Activated T-helper 17 cell treated with anti-CD3 and anti-CD28 coated beads, Interleukin-2, amount 50 U/mL, for 72 hours (primary cell): ENCODE data around the gene CACNA1A. TPM values are rescaled to one million over a fixed set of nuclear protein-coding genes. Genes with fewer than 3 reads are reported as not detected.
"Not testable (repeated sequence)": the region's sequence is repeated elsewhere in the genome, so short reads cannot be mapped to it uniquely, and the experiment has no call there.

Source experiments
- ATAC-seq: fragments of 150-1000 bp; cut with Tn5 transposase; replicated peaks from 2 replicates; pipeline ENCODE4 v1.10.0; 2021; ENCODE audit warnings: mild to moderate bottlenecking, moderate library complexity
- H3K27ac Mint-ChIP-seq: one replicate; pipeline ENCODE4 v1.8.0; 2022; ENCODE audit warnings: mixed read lengths
- H3K27me3 Mint-ChIP-seq: one replicate; pipeline ENCODE4 v1.8.0; 2022; ENCODE audit warnings: mixed read lengths
- H3K36me3 Mint-ChIP-seq: one replicate; pipeline ENCODE4 v1.8.0; 2022; ENCODE audit warnings: low read depth, mild to moderate bottlenecking, mixed read lengths
- H3K4me1 Mint-ChIP-seq: one replicate; pipeline ENCODE4 v1.8.0; 2022; ENCODE audit warnings: mixed read lengths
- H3K4me3 Mint-ChIP-seq: one replicate; pipeline ENCODE4 v1.8.0; 2022; ENCODE audit warnings: mild to moderate bottlenecking, mixed read lengths
- H3K9me3 Mint-ChIP-seq: one replicate; pipeline ENCODE4 v1.8.0; 2022; ENCODE audit warnings: mixed read lengths
- total RNA-seq, 2 donors: library from RNA; stranded (reverse); gene quantifications; one replicate each; pipeline ENCODE4 v1.2.3, GENCODE V29; 2022

CACNA1A gene
- total RNA-seq, 2 donors from 2014 or later = 2.0 to 2.5 TPM

DNA sequence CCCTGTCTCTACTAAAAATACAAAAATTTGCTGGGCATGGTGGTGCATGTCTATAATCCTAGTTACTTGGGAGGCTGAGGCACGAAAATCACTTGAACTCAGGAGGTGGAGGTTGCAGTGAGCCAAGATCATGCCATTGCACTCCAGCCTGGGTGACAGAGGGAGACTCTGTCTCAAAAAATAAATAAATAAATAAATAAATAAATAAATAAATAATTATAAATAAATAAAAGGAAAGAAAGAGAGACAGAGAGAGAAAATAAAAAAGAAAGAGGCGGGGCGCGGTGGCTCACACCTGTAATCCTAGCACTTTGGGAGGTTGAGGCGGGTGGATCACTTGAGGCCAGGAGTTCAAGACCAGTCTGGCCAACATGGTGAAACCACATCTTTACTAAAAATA is 328.7 kb downstream of the CACNA1A start:
- not testable (repeated sequence) for H3K36me3 Mint-ChIP-seq, ATAC-seq, H3K27ac Mint-ChIP-seq, H3K9me3 Mint-ChIP-seq, H3K4me3 Mint-ChIP-seq, H3K27me3 Mint-ChIP-seq
- H3K4me1 Mint-ChIP-seq = peaks cover 11% of the 10 kb centered on the region

DNA sequence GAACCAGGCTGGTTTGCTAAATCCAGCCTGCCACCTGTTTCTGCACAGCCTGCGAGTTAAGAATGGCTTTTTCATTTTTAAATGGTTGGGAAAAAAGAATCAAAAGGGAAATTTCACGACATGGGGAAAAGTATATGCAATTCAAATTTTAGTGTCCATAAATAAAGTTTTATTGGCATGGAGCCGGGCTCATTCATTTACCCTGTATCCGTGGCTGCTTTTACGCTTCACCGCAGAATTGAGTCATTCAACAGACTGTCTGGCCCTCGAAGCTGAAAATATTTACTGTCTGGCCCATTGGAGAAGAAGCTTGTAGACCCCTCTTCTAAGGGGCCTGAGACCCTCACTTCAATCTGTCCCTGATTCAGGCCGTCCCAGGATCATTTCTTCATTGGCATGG is 329.9 kb downstream of the CACNA1A start:
- H3K4me3 Mint-ChIP-seq = no peak overlapping the region
- no peaks in the 10 kb centered on the region for H3K36me3 Mint-ChIP-seq
- no peak for ATAC-seq
- no peaks in the 10 kb centered on the region for H3K9me3 Mint-ChIP-seq
- H3K27ac Mint-ChIP-seq = no peak overlapping the region
- H3K4me1 Mint-ChIP-seq = peaks cover 20% of the 10 kb centered on the region
- no peaks in the 10 kb centered on the region for H3K27me3 Mint-ChIP-seq

DNA sequence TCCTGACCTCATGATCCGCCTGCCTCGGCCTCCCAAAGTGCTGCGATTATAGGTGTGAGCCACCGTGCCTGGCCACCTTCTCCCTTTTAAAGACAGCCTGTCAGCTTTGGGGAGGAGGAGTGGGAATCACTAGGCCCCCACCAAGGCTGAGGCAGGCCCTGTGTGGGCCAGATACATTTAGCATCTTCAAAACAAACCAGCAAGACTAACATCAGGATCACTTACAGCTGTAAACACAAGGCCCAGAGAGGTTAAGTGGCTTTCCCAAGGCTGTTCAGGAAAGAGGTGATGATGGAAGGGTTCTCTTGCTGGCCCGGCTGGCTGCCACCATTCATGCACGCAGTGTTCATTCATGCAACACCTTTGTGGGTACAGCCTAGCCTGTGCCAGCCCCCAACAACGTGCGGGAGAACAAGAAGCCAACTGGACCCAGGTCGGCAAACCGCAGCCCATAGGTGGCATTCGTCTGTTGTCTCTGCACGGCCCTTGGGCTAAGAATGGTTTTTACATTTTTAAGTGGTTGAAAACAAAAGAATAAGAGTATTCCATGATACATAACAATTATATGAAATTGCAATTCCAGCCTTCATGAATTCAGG is 333.0 kb downstream of the CACNA1A start:
- no peaks in the 10 kb centered on the region for H3K9me3 Mint-ChIP-seq
- H3K4me1 Mint-ChIP-seq = peaks cover 28% of the 10 kb centered on the region
- peak overlapping the region; percentile 98 for H3K27ac Mint-ChIP-seq
- peak overlapping the region; percentile 93 for H3K4me3 Mint-ChIP-seq
- no peak for ATAC-seq
- H3K27me3 Mint-ChIP-seq = no peaks in the 10 kb centered on the region
- no peaks in the 10 kb centered on the region for H3K36me3 Mint-ChIP-seq

DNA sequence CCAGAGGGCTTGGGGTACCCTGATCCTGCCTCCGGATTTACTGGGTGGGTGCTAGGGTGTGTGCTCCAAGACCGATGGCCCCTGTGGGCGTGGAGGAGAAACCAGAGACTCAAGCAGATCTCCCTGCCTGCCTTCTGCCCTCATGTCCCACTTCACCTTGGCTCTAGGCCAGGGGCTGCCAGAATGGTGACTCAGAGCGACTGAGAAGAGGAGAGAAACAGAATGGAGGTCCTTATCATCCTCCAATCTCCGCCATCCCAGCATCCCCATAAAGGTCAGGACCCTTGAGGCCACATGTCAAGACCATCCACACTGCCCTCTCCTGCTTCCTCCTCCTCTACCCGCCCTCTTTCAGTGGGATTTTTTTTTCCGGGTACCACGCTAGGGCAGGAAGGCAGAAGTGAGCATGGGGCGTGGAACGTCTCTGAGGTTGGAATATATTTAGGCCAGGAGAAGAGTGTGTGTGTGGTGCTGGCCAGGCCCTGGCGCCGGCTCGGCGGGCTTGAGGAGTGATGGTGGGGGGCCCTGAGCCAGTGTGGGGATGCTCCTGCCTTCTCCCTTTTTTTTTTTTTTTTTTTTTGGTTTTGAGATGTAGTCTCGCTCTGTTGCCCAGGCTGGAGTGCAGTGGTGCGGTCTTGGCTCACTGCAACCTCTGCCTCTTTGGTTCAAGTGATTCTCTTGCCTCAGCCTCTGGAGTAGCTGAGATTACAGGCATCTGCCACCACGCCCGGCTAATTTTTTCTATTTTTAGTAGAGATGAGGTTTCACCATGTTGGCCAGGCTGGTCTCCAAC is 333.7 kb downstream of the CACNA1A start:
- H3K4me1 Mint-ChIP-seq = peaks cover 28% of the 10 kb centered on the region
- ATAC-seq = peak; percentile 43

DNA sequence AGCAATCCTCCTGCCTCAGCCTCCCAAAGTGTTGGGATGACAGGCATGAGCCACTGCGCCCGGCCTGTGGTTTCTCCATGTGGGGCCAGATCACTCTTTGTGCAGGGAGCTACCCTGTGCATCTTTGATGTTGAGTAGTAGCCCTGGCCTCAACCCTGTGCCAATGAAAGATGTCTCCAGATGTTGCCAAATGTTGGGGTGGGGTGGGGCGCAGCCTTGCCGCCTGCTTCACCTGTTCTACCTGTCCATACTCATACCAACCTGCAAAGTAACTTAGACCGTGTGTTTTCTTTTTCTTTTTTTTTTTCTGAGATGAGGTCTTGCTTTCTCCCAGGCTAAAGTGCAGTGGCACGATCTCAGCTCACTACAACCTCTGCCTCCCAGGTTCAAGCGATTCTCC is 335.1 kb downstream of the CACNA1A start:
- Mint-ChIP-seq H3K4me3 (peak overlapping the region; percentile 93), H3K9me3 (no peaks in the 10 kb centered on the region)
- ATAC-seq = no peak

More for the DNA sequence above, 333.7 kb downstream of the CACNA1A start:
- no peaks in the 10 kb centered on the region for H3K27me3 Mint-ChIP-seq
- H3K27ac Mint-ChIP-seq = peak overlapping the region; percentile 98
- peak overlapping the region; percentile 93 for H3K4me3 Mint-ChIP-seq
- no peaks in the 10 kb centered on the region for H3K36me3 Mint-ChIP-seq
- H3K9me3 Mint-ChIP-seq = no peaks in the 10 kb centered on the region

DNA sequence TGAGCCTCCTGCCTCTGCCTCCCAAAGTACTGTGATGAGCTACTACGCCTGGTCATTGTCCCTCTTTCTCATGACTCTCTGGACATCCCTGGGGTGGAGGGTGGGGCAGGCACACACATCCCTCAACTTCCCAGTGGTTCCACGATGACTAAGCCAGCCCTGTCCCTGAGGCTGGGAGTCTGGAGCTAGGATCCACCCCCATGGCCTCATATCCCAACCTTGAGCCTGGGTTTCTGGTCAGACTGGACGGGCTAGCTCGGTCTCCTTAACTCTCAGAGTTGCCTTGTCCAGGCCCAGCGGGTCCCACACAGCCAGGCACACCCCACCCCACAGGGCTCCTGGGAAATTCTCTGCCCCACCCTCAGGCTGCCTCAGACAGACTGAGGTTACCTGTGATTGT is 336.5 kb downstream of the CACNA1A start:
- H3K4me3 Mint-ChIP-seq = peak overlapping the region; percentile 78
- H3K9me3 Mint-ChIP-seq = no peaks in the 10 kb centered on the region
- H3K27ac Mint-ChIP-seq = peak overlapping the region; percentile 37
- H3K4me1 Mint-ChIP-seq = peaks cover 35% of the 10 kb centered on the region
- no peaks in the 10 kb centered on the region for H3K36me3 Mint-ChIP-seq
- ATAC-seq = no peak
- H3K27me3 Mint-ChIP-seq = no peaks in the 10 kb centered on the region

More for the DNA sequence above, 335.1 kb downstream of the CACNA1A start:
- Mint-ChIP-seq H3K27ac (peak overlapping the region; percentile 98), H3K36me3 (no peaks in the 10 kb centered on the region), H3K4me1 (peaks cover 33% of the 10 kb centered on the region), H3K27me3 (no peaks in the 10 kb centered on the region)

DNA sequence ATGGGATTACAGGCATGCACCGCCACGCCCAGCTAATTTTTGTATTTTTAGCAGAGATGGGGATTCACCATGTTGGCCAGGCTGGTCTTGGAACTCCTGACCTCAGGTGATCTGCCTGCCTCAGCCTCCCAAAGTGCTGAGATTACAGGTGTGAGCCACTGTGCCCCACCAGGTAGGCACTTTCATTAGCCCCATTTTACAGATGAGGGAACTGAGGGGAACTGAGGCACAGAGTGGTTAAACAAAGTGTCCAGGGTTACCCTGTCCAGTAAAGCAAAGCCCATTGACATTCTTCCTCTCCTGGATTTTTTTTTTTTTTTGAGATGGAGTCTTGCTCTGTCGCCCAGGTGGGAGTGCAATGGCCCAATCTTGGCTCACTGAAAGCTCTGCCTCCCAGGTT is 340.1 kb downstream of the CACNA1A start:
- not testable (repeated sequence) for H3K27ac Mint-ChIP-seq, H3K27me3 Mint-ChIP-seq, ATAC-seq, H3K9me3 Mint-ChIP-seq, H3K36me3 Mint-ChIP-seq
- H3K4me1 Mint-ChIP-seq = peaks cover 36% of the 10 kb centered on the region
- H3K4me3 Mint-ChIP-seq = peak overlapping the region; percentile 78

DNA sequence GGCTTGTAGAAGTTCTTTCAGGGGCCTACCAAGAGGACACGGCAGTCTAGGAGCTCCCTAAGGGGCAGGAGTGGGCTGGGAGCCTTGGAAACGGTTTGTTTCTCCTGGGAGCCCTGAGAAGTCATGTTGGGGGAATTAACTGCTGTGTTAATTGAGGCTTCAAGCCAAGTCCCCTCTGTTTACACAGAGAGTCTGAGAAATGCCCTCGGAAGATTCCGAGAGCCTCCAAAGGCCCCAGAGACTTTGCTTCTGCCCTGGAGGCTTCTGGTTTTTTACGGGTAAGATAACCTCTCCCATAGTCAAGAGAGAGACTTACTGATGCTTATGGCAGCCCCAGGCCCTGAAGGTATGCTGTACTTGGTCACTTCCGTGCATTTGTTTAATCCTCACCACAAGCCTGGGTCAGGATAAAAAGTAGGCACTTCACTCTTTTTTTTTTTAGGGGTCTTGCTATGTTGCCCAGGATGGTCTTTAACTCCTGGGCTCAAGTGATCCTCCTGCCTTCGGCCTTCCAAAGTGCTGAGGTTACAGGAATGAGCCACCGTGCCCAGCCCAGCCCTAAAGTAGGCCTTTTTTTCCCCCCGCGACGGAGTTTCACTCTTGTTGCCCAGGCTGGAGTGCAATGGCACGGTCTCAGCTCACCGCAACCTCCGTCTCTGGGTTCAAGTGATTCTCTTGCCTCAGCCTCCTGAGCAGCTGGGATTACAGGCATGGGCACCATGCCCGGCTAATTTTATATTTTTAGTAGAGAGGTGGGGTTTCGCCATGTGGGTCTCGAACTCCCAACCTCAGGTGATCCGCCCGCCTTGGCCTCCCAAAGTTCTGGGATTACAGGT is 340.9 kb downstream of the CACNA1A start:
- Mint-ChIP-seq H3K4me3 (peak overlapping the region; percentile 86), H3K4me1 (peaks cover 32% of the 10 kb centered on the region), H3K27ac (peak overlapping the region; percentile 87), H3K9me3 (no peaks in the 10 kb centered on the region), H3K36me3 (no peaks in the 10 kb centered on the region), H3K27me3 (no peaks in the 10 kb centered on the region)
- no peak for ATAC-seq

DNA sequence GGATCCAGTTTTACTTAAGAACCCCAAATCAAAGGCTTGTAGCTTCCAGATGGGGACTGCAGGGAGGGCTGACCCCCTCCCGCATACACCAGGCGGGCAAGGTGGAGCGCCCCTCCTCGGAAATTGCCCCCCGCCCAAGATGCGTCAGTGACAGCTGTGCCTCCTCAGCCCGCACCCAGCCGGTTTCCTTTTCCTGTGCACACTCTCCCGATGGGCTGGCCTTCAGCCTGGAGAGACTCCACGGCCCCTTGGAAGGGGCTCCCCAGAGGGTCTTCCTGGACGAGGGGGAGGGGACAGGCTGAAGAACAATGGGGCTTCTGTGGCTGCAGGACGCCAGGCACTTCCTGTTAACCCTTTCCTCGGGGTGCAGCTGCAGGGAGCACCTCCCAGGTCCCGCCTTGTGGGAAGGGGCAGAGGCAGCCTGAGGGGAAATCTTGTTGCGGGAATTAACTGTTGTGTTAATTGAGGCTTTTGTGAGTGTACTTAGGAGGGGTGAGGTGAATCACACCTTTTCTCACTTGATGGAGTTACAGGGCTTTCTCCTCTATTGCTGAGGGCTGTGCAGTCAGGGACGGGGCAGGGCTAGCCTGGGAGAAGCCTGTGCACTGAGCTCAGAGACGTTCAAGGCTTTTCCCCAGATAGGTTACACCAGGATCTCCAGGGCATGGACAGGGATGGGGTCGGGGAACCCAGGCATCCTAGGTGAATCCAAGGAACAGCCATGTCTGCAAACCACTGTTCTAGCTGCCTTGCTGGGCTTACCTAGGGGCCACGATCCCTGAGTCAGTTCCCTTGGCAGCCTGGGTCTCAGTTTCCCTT is 341.7 kb downstream of the CACNA1A start:
- H3K27ac Mint-ChIP-seq = peak overlapping the region; percentile 87
- H3K4me3 Mint-ChIP-seq = peak overlapping the region; percentile 86
- H3K9me3 Mint-ChIP-seq = no peaks in the 10 kb centered on the region
- H3K4me1 Mint-ChIP-seq = peaks cover 24% of the 10 kb centered on the region
- H3K36me3 Mint-ChIP-seq = no peaks in the 10 kb centered on the region
- ATAC-seq = peak; percentile 18
- no peaks in the 10 kb centered on the region for H3K27me3 Mint-ChIP-seq

DNA sequence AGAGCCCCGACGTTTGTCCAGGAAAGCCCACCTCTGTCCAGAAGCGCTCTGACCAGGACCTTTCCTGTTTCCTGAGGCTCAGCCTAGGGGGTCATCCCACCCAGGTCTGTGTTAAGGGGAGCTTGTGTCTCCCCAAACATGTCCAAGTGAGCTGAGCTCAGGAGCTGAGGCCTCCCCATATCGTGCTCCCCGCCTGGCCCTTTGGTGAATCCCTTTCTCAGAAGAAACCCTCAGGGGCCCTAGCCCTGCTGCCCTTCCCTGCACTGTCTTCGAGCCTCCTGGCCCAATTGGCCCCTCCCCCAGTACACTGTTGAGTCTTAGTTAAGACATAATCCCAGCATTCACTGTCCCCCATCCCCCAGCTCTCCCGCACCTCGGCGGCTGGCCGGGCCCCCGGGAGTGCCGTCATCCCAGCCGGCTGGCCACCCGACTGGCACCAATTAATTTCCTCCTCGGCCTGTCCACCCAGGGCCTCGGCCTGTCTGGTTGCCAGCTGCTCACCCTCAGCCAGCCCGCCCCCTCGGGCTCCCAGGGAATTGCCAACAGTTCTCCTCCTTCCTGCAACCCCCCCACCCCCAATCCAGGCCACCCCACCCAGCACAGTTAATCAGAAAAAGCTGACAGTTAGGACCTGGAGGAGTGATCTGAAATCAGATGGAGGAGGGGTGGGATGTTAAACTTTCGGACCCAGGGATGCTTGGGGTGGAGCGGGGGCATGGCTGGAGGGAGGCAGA is 342.5 kb downstream of the CACNA1A start:
- Mint-ChIP-seq H3K27ac (peak overlapping the region; percentile 84), H3K4me3 (peak overlapping the region; percentile 86), H3K9me3 (no peaks in the 10 kb centered on the region), H3K4me1 (peaks cover 19% of the 10 kb centered on the region), H3K36me3 (no peaks in the 10 kb centered on the region), H3K27me3 (no peaks in the 10 kb centered on the region)
- ATAC-seq = peak; percentile 8

DNA sequence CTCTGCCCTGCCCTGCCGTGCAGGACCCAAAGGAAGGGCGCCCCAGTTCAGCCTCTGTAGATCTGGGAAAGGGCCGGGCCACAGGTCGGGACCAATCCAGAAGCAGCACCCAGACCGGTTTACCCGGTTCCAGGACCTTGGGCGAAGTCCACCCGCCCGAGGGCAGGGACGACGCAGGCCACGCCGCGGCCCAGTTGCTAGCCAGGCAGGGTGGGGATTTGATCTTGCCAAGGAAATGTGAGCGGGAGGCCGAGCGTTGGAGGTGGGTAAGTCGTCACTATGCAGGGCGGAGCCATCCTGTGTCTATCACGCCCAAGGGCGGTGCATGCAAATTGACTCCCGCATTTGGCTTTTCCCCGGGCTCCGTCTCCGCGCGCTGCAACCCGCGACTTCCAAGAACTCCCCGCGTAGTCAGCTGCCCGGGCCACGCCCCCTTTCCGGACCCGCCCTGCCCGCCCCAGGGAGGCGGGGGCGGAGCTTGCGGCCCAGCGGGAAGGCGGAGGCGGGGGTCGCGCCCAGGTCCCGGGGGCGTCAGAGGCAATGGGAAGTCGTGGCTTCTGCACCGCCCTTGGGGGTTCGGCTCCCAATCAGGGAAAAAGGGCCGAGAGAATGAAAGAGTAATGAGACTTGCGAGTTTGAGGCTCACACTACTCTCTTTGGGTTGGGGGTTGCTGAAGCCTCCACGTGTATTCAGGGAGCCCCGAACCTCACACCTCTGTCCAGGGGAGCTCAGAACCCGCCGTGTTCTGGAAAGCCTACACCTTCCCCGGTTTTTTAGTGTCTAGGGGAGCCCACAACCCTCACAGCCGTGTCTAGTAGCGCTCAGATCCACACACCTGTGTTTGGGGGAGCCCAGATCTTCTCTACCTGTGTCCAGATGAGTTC is 343.3 kb downstream of the CACNA1A start:
- Mint-ChIP-seq H3K27ac (peak overlapping the region; percentile 84), H3K4me1 (peaks cover 19% of the 10 kb centered on the region), H3K27me3 (no peaks in the 10 kb centered on the region), H3K4me3 (peak overlapping the region; percentile 86), H3K9me3 (no peaks in the 10 kb centered on the region), H3K36me3 (no peaks in the 10 kb centered on the region)
- peak; percentile 75 for ATAC-seq

DNA sequence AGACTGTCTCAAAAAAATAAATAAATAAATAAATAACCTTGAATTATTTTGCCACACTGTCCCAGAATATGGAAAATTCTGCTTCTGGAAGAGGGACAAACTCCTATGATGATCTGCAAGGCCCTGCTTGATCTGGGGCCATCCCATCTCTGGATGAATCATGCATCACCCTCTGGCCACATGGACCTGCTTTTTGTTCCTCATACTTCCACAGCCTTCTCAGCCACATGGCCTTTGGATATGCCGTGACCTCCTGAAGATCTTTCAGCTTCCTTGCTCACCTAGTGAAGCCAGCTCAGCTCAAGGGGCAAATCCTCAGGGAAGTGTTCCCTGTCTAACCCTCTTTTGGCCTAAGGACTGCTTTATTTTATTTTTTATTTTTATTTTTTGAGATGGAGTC is 345.7 kb downstream of the CACNA1A start:
- no peaks in the 10 kb centered on the region for H3K27me3 Mint-ChIP-seq
- H3K36me3 Mint-ChIP-seq = peaks cover 12% of the 10 kb centered on the region
- H3K9me3 Mint-ChIP-seq = no peaks in the 10 kb centered on the region
- ATAC-seq = no peak
- peaks cover 27% of the 10 kb centered on the region for H3K4me1 Mint-ChIP-seq
- no peak overlapping the region for H3K27ac Mint-ChIP-seq
- no peak overlapping the region for H3K4me3 Mint-ChIP-seq

DNA sequence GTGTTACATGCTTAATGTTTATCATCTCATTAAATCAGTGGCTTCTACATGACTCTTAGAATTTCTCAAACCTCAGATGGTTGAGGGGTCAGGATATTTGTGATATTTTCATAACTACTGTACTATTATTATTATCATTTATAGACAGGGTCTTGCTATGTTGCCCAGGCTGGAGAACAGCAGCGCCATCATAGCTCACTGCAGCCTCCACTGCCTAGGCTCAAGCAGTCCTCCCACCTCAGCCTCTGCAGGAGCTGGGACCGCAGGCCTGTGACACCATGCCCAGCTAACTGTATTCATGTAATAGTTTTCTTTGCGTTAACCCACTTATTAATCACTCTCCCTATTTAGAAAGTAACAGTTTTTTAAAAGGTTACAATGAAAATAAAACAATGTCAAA is 346.6 kb downstream of the CACNA1A start:
- H3K27me3 Mint-ChIP-seq = no peaks in the 10 kb centered on the region
- H3K9me3 Mint-ChIP-seq = no peaks in the 10 kb centered on the region
- no peak for ATAC-seq
- H3K4me1 Mint-ChIP-seq = peaks cover 24% of the 10 kb centered on the region
- H3K36me3 Mint-ChIP-seq = peaks cover 20% of the 10 kb centered on the region
- H3K4me3 Mint-ChIP-seq = no peak overlapping the region
- H3K27ac Mint-ChIP-seq = peak overlapping the region; percentile 63
